Uterus (tissue), 2 donors: Measurements from ENCODE around the gene SIM1.

ENCODE experiments used
- POLR2A ChIP-seq, 2 donors: fragments of 450-650 bp; IDR thresholded peaks; one replicate each; pipeline ENCODE4 v1.6.1; 2016; ENCODE audit warnings: antibody characterized with exemption in 2 of 2, mild to moderate bottlenecking in 1 of 2, moderate library complexity in 1 of 2
- TF ChIP-seq, protein P1 (sequence below), 4 experiments: fragments of 200-600 bp in 2 of 4; fragments of 450-650 bp in 2 of 4; sonication (generic) in 2 of 4; IDR thresholded peaks; one replicate each; pipeline ENCODE4 v1.5.1; 2016 to 2019; ENCODE audit warnings: antibody characterized with exemption in 4 of 4, mild to moderate bottlenecking in 2 of 4, moderate library complexity in 1 of 4

GRCh38 chr6:100466410-100467128 is 1.8 kb upstream of the SIM1 start:
- TF ChIP-seq, protein P1, sequence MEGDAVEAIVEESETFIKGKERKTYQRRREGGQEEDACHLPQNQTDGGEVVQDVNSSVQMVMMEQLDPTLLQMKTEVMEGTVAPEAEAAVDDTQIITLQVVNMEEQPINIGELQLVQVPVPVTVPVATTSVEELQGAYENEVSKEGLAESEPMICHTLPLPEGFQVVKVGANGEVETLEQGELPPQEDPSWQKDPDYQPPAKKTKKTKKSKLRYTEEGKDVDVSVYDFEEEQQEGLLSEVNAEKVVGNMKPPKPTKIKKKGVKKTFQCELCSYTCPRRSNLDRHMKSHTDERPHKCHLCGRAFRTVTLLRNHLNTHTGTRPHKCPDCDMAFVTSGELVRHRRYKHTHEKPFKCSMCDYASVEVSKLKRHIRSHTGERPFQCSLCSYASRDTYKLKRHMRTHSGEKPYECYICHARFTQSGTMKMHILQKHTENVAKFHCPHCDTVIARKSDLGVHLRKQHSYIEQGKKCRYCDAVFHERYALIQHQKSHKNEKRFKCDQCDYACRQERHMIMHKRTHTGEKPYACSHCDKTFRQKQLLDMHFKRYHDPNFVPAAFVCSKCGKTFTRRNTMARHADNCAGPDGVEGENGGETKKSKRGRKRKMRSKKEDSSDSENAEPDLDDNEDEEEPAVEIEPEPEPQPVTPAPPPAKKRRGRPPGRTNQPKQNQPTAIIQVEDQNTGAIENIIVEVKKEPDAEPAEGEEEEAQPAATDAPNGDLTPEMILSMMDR (IDR thresholded peaks at IDR 0.05): no peak
- no peak for TF ChIP-seq POLR2A (IDR thresholded peaks at IDR 0.05)
